GM12878 (cell line): ENCODE data around the gene PRR3. TPM values are rescaled to one million over a fixed set of nuclear protein-coding genes. Genes with fewer than 3 reads are reported as not detected.

Experiments
- BMI1 ChIP-seq: fragments of 450-650 bp; IDR thresholded peaks from 2 replicates; pipeline ENCODE4 v1.6.1; 2016; ENCODE audit warnings: mild to moderate bottlenecking, moderate library complexity, borderline replicate concordance
- CREB1 ChIP-seq: IDR thresholded peaks from 2 replicates; pipeline ENCODE4 v1.6.1; 2012; ENCODE audit warnings: low read depth, mild to moderate bottlenecking, inconsistent platforms
- FOS ChIP-seq: IDR thresholded peaks from 3 replicates; pipeline ENCODE4 v1.6.1; 2011; ENCODE audit warnings: borderline replicate concordance; ENCODE audit not compliant: insufficient read length; ENCODE audit errors: extremely low read depth
- GABPA ChIP-seq: IDR thresholded peaks from 2 replicates; pipeline ENCODE4 v1.6.1; 2014; ENCODE audit warnings: antibody characterized with exemption, low read depth, mild to moderate bottlenecking, inconsistent platforms
- KAT2A ChIP-seq: conservative IDR thresholded peaks from 2 replicates; pipeline ENCODE4 v1.6.1; 2011; ENCODE audit warnings: low read depth, low read length; ENCODE audit not compliant: control insufficient read depth
- MEF2A ChIP-seq: IDR thresholded peaks from 2 replicates; pipeline ENCODE4 v1.6.1; 2011; ENCODE audit warnings: low read depth, mild to moderate bottlenecking, low read length, moderate library complexity; ENCODE audit not compliant: insufficient read depth
- MXI1 ChIP-seq: fragments of 150-350 bp; IDR thresholded peaks from 2 replicates; pipeline ENCODE4 v1.6.1; 2011; ENCODE audit warnings: low read depth, mild to moderate bottlenecking, inconsistent platforms, low read length, improper control_type of control experiment
- RAD21 ChIP-seq: IDR thresholded peaks from 2 replicates; pipeline ENCODE4 v1.6.1; 2011; ENCODE audit warnings: mild to moderate bottlenecking, low read depth, low read length, moderate library complexity; ENCODE audit not compliant: insufficient read depth
- RB1 ChIP-seq: fragments of 450-650 bp; formaldehyde crosslinking; IDR thresholded peaks from 2 replicates; pipeline ENCODE4 v1.6.1; 2017; ENCODE audit warnings: mild to moderate bottlenecking, borderline replicate concordance
- RELA ChIP-seq: fragments of 450-650 bp; IDR thresholded peaks from 2 replicates; pipeline ENCODE4 v1.8.0; 2014; ENCODE audit warnings: borderline replicate concordance; ENCODE audit not compliant: partially characterized antibody
- SMC3 ChIP-seq: IDR thresholded peaks from 2 replicates; pipeline ENCODE4 v1.6.1; 2011; ENCODE audit warnings: low read length, improper control_type of control experiment, borderline replicate concordance
- WRNIP1 ChIP-seq: IDR thresholded peaks from 2 replicates; pipeline ENCODE4 v1.6.1; 2011; ENCODE audit warnings: low read depth, low read length, improper control_type of control experiment, borderline replicate concordance
- ZNF24 ChIP-seq: fragments of 450-650 bp; IDR thresholded peaks from 2 replicates; pipeline ENCODE4 v1.6.1; 2017; ENCODE audit warnings: antibody characterized with exemption, mild to moderate bottlenecking
- polyA plus RNA-seq, 11 experiments: library from polyadenylated mRNA; depleted of rRNA in 4 of 11; unstranded in 6 of 11; stranded (reverse) in 5 of 11; fragments of >200 nt; fragmentation: Nextera tagmentation in 4 of 11; fragmentation: Illumina TruSeq in 1 of 11; extraction: Ambion mirVana in 4 of 11; extraction: Trizol in 1 of 11; gene quantifications; 1 replicate in 1 of 11; 2 replicates in 10 of 11; pipeline versions ENCODE4 v1.2.1 to v1.2.3, GENCODE V29; 2011 to 2016; ENCODE audit warnings: inconsistent platforms in 2 of 11, missing spikeins in 2 of 11, low read depth in 1 of 11
- total RNA-seq, 4 experiments: library from RNA; depleted of rRNA in 3 of 4; stranded (reverse); fragments of >200 nt in 3 of 4; fragmentation: Illumina TruSeq in 1 of 4; extraction: Trizol in 1 of 4; gene quantifications; 2 replicates each; pipeline versions ENCODE4 v1.2.1 to v1.2.3, GENCODE V29; 2013 to 2021
- TF ChIP-seq, protein P1 (sequence below): fragments of 450-650 bp; IDR thresholded peaks from 2 replicates; pipeline ENCODE4 v1.6.1; 2018; ENCODE audit warnings: mild to moderate bottlenecking, low read depth, moderate library complexity; ENCODE audit not compliant: partially characterized antibody
- TF ChIP-seq, protein P2 (sequence below): fragments of 450-650 bp; IDR thresholded peaks from 2 replicates; pipeline ENCODE4 v1.6.1; 2017; ENCODE audit warnings: mild to moderate bottlenecking, moderate library complexity
- TF ChIP-seq, protein P3 (sequence below), 3 experiments: IDR thresholded peaks in 2 of 3; conservative IDR thresholded peaks in 1 of 3; 2 replicates each; pipeline ENCODE4 v1.5.1; 2011; ENCODE audit warnings: low read depth in 3 of 3, low read length in 3 of 3, mild to moderate bottlenecking in 3 of 3, control low read depth in 2 of 3, moderate library complexity in 2 of 3, inconsistent platforms in 1 of 3, mixed read lengths in 1 of 3; ENCODE audit not compliant: control insufficient read depth in 2 of 3, insufficient read depth in 1 of 3; ENCODE audit errors: extremely low read depth in 1 of 3

The PRR3 gene
- total and polyA plus RNA-seq, 10 of the 15 experiments (the other 5 are each of a cell fraction or from before 2014, with no cell fraction given), result 14.0 to 38.2 (median 20.5) TPM

DNA sequence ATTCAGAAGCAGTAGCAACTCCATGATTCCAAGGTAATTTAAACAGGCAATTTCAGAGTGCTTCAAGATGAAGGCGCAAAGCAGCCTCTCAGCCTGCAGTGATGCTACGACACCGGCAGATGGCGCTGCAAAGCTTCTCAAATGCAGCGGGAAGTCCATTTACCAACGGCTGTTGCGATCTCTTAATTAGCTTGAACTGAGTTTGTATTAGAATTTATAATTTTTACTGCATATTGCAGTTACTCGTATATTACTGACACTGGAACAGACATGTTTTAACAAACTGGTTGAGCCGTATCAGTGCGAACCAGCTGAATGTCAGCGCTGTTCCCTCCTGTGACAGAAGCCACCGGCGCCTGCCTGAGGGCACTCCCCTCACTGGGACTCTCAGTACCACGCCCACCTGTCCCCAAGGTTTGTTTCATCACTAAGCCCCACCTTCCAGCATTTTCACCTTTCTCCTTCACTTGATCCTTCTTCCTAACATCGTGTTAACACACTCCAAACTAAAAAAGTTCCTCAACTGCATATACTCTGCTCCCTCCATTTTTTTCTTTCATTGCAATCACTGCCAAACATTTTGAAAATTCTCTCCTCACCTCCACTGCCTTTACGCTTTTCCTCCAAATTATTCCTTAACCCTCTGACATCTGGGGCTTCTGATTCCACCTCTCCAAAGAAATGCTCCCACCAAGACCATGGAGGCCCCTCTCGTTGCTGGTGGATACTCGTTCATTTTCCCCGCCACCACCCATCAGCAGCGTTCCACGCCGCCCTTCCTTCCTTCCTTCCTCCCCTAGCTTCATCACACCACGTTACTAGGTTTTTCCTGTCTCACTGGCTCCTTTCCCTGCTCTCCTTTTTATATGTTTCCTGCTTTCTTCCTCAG is 15.3 kb upstream of the PRR3 start (continued):
- TF ChIP-seq RB1, result peak; percentile 85; the same call in 1 of the 2 replicates
- TF ChIP-seq FOS, result no peak
- TF ChIP-seq MXI1, result no peak
- TF ChIP-seq RAD21, result peak; percentile 68
- TF ChIP-seq, protein P1, sequence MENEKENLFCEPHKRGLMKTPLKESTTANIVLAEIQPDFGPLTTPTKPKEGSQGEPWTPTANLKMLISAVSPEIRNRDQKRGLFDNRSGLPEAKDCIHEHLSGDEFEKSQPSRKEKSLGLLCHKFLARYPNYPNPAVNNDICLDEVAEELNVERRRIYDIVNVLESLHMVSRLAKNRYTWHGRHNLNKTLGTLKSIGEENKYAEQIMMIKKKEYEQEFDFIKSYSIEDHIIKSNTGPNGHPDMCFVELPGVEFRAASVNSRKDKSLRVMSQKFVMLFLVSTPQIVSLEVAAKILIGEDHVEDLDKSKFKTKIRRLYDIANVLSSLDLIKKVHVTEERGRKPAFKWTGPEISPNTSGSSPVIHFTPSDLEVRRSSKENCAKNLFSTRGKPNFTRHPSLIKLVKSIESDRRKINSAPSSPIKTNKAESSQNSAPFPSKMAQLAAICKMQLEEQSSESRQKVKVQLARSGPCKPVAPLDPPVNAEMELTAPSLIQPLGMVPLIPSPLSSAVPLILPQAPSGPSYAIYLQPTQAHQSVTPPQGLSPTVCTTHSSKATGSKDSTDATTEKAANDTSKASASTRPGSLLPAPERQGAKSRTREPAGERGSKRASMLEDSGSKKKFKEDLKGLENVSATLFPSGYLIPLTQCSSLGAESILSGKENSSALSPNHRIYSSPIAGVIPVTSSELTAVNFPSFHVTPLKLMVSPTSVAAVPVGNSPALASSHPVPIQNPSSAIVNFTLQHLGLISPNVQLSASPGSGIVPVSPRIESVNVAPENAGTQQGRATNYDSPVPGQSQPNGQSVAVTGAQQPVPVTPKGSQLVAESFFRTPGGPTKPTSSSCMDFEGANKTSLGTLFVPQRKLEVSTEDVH, result peak; percentile 68
- TF ChIP-seq, protein P2, sequence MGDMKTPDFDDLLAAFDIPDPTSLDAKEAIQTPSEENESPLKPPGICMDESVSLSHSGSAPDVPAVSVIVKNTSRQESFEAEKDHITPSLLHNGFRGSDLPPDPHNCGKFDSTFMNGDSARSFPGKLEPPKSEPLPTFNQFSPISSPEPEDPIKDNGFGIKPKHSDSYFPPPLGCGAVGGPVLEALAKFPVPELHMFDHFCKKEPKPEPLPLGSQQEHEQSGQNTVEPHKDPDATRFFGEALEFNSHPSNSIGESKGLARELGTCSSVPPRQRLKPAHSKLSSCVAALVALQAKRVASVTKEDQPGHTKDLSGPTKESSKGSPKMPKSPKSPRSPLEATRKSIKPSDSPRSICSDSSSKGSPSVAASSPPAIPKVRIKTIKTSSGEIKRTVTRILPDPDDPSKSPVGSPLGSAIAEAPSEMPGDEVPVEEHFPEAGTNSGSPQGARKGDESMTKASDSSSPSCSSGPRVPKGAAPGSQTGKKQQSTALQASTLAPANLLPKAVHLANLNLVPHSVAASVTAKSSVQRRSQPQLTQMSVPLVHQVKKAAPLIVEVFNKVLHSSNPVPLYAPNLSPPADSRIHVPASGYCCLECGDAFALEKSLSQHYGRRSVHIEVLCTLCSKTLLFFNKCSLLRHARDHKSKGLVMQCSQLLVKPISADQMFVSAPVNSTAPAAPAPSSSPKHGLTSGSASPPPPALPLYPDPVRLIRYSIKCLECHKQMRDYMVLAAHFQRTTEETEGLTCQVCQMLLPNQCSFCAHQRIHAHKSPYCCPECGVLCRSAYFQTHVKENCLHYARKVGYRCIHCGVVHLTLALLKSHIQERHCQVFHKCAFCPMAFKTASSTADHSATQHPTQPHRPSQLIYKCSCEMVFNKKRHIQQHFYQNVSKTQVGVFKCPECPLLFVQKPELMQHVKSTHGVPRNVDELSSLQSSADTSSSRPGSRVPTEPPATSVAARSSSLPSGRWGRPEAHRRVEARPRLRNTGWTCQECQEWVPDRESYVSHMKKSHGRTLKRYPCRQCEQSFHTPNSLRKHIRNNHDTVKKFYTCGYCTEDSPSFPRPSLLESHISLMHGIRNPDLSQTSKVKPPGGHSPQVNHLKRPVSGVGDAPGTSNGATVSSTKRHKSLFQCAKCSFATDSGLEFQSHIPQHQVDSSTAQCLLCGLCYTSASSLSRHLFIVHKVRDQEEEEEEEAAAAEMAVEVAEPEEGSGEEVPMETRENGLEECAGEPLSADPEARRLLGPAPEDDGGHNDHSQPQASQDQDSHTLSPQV, result 0 out of 2 replicates have a peak, but pooled peaks have one; percentile 22
- no peak for TF ChIP-seq MEF2A
- TF ChIP-seq, protein P3, sequence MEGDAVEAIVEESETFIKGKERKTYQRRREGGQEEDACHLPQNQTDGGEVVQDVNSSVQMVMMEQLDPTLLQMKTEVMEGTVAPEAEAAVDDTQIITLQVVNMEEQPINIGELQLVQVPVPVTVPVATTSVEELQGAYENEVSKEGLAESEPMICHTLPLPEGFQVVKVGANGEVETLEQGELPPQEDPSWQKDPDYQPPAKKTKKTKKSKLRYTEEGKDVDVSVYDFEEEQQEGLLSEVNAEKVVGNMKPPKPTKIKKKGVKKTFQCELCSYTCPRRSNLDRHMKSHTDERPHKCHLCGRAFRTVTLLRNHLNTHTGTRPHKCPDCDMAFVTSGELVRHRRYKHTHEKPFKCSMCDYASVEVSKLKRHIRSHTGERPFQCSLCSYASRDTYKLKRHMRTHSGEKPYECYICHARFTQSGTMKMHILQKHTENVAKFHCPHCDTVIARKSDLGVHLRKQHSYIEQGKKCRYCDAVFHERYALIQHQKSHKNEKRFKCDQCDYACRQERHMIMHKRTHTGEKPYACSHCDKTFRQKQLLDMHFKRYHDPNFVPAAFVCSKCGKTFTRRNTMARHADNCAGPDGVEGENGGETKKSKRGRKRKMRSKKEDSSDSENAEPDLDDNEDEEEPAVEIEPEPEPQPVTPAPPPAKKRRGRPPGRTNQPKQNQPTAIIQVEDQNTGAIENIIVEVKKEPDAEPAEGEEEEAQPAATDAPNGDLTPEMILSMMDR (IDR thresholded peaks at IDR 0.05 in 2 of 3, conservative IDR thresholded peaks at IDR 0.05 in 1 of 3; ENCODE audit: control insufficient read depth in 2 of 3, extremely low read depth in 1 of 3, insufficient read depth in 1 of 3, low read depth in 3 of 3, low read length in 3 of 3), result peak; percentile 94 to 99 (median 96)
- no peak for TF ChIP-seq GABPA
- peak; percentile 81; the same call in 1 of the 2 replicates for TF ChIP-seq SMC3
- 0 out of 2 replicates have a peak, but pooled peaks have one; percentile 16 for TF ChIP-seq BMI1
- no peak for TF ChIP-seq KAT2A
- peak; percentile 27 for TF ChIP-seq RELA
- peak; percentile 84; the same call in 1 of the 2 replicates for TF ChIP-seq WRNIP1
- TF ChIP-seq ZNF24, result no peak
- peak; percentile 42; the same call in 1 of the 2 replicates for TF ChIP-seq CREB1
